ENCODE data around the gene VGLL4. TPM values are rescaled to one million over a fixed set of nuclear protein-coding genes. Genes with fewer than 3 reads are reported as not detected.
A peak's percentile ranks its signal among the peaks of the same experiment; 100 is the strongest.
"Not testable (repeated sequence)": the region's sequence is repeated elsewhere in the genome, so short reads cannot be mapped to it uniquely, and the experiment has no call there.

The VGLL4 gene, protein sequence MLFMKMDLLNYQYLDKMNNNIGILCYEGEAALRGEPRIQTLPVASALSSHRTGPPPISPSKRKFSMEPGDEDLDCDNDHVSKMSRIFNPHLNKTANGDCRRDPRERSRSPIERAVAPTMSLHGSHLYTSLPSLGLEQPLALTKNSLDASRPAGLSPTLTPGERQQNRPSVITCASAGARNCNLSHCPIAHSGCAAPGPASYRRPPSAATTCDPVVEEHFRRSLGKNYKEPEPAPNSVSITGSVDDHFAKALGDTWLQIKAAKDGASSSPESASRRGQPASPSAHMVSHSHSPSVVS
- 14.7 and 26.9 TPM in 2 replicates for total RNA-seq (2014; rRNA removed; shearing (Covaris generic))

DNA sequence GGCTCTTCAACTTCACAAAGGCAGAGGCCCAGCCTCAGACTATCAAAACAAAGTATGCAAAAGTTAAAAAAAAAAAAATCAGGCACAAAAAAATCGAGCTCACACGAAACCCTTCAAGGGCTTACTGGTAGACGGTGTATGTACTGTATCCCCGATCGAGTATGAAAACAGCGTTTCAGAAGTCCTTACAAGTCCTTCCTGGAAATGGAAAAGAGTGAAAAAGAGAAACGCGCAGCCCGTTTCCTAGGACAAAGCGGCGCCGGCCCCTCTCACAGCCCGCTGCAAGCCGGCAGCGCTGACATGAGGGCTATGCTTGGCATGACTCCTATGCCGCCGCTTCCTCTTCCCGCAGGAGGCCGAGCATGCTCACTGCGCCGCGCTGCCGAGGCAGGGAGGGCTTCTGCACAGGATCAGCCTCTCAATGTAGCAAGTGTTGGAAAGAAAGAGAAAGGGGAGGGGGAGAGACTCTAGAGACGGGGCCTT is at the start of gene VGLL4:
VGLL4 (minus strand) TSS at position 311 of the 483 bp plus-strand sequence. CDS start 397 bp downstream, outside the sequence.
- Histone ChIP-seq H3K4me3 (peak within 1 kb of the TSS; percentile 63), H3K36me3 (no peaks in the 10 kb centered on the region; the same call in 1 of the 2 replicates), H3K27ac (peak within 1 kb of the TSS; percentile 89), H3K27me3 (replicated peaks) (no peaks in the 10 kb centered on the region), H3K9me3 (replicated peaks) (no peaks in the 10 kb centered on the region), H3K4me1 (replicated peaks) (peaks cover 29% of the 10 kb centered on the region)
- peak; percentile 81 to 88 for DNase-seq (ENCODE audit: low read depth in 1 of 2, low spot score in 2 of 2)

DNA sequence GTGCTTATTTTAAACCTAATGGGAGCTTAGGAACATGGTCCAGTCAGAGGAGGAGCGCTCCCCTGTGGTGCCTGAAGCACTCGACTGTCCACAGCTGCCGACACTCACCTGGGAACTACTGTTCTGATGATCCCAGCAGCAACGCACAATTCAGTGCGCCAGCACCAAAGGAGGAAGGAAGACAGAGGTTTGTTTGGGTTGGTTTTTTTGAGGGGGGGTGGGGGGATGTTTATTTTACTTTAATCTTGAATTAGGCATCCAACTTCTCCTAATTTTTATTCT is 48.8 kb upstream of the VGLL4 start:
- no peak overlapping the region for H3K4me3 ChIP-seq
- no peak overlapping the region for H3K27ac ChIP-seq
- H3K9me3 ChIP-seq (replicated peaks), result no peaks in the 10 kb centered on the region
- peaks cover 7% of the 10 kb centered on the region; the same call in 1 of the 2 replicates for H3K4me1 ChIP-seq (replicated peaks)
- DNase-seq (ENCODE audit: low read depth in 1 of 2, low spot score in 2 of 2), result no peak
- no peaks in the 10 kb centered on the region for H3K36me3 ChIP-seq
- no peaks in the 10 kb centered on the region for H3K27me3 ChIP-seq (replicated peaks)

DNA sequence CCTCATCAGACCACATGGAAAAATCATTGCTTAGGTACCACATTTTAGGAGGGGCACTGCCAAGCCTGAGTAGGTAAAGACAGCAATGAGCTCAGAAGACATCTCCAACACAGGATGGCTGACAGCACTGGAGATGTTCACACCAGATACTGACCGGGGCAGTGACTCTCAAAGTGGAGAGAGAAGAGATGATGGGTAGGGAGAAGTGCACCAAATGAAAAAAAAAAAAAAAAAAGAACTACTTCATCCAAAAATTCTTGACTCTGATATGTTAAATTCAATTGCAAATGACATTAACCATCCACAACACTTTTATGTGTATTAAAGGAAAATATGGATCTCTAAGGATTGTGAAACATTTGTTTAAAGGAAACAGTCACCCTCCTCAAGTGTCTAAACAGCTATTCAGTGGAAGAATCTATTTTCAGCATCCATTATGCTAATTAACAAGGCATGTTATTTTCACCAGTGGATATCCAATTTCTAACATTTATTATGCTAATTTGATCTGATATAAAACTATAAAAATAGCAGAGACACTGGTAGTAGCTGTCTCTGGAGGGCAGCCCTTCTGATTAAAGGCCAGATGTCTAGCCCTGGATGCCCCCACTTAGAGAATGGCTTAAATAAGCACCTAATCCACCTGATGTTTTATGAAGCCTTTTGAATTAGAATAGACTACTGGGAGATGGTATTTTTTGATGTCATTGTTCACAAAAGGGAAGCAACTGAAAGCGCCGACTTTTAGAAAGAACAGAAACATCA is 48.2 kb upstream of the VGLL4 start:
- no peak for DNase-seq (ENCODE audit: low read depth in 1 of 2, low spot score in 2 of 2)
- Histone ChIP-seq H3K4me3 (no peak overlapping the region), H3K4me1 (replicated peaks) (peaks cover 7% of the 10 kb centered on the region; the same call in 1 of the 2 replicates)

GRCh38 chr3:11690863-11691766 is 47.4 kb upstream of the VGLL4 start:
- peaks cover 7% of the 10 kb centered on the region; the same call in 1 of the 2 replicates for H3K4me1 ChIP-seq (replicated peaks)
- H3K27ac ChIP-seq, result no peak overlapping the region
- peak in 1 of 2 experiments; percentile 6 for DNase-seq (ENCODE audit: low read depth in 1 of 2, low spot score in 2 of 2)
- no peaks in the 10 kb centered on the region for H3K9me3 ChIP-seq (replicated peaks)
- H3K4me3 ChIP-seq, result no peak overlapping the region
- H3K36me3 ChIP-seq, result no peaks in the 10 kb centered on the region
- no peaks in the 10 kb centered on the region for H3K27me3 ChIP-seq (replicated peaks)

More for the DNA sequence above, 48.2 kb upstream of the VGLL4 start:
- Histone ChIP-seq H3K36me3 (no peaks in the 10 kb centered on the region), H3K27ac (no peak overlapping the region), H3K27me3 (replicated peaks) (no peaks in the 10 kb centered on the region), H3K9me3 (replicated peaks) (no peaks in the 10 kb centered on the region)

GRCh38 chr3:11689749-11690148 is 46.0 kb upstream of the VGLL4 start:
- H3K27ac ChIP-seq, result no peak overlapping the region
- DNase-seq (ENCODE audit: low read depth in 1 of 2, low spot score in 2 of 2), result no peak
- H3K36me3 ChIP-seq, result no peaks in the 10 kb centered on the region
- no peaks in the 10 kb centered on the region for H3K27me3 ChIP-seq (replicated peaks)
- H3K4me1 ChIP-seq (replicated peaks), result peaks cover 7% of the 10 kb centered on the region; the same call in 1 of the 2 replicates
- H3K4me3 ChIP-seq, result no peak overlapping the region
- H3K9me3 ChIP-seq (replicated peaks), result no peaks in the 10 kb centered on the region

DNA sequence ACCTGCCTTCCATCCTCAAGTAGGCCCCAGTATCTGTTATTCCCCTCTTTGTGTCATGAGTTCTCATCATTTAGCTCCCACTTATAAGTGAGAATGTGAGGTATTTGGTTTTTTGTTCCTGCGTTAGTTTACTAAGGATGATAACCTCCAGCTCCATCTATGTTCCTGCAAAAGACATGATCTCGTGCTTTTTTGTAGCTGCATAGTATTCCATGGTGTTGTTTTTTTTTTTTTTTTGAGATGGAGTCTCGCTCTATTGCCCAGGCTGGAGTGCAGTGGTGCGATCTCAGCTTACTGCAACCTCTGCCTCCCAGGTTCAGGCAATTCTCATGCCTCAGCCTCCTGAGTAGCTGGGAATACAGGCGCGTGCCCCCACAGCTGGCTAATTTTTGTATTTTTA is 41.3 kb upstream of the VGLL4 start:
- H3K9me3 ChIP-seq (replicated peaks); H3K4me3 ChIP-seq; H3K36me3 ChIP-seq; H3K4me1 ChIP-seq (replicated peaks); H3K27ac ChIP-seq; H3K27me3 ChIP-seq (replicated peaks); DNase-seq (ENCODE audit: low read depth in 1 of 2, low spot score in 2 of 2): not testable (repeated sequence)

- no peak overlapping the region for H3K27ac ChIP-seq
- H3K9me3 ChIP-seq (replicated peaks), result no peaks in the 10 kb centered on the region
- H3K4me1 ChIP-seq (replicated peaks), result no peaks in the 10 kb centered on the region
- H3K4me3 ChIP-seq, result no peak overlapping the region
- H3K27me3 ChIP-seq (replicated peaks), result no peaks in the 10 kb centered on the region
- H3K36me3 ChIP-seq, result no peaks in the 10 kb centered on the region
- no peak for DNase-seq (ENCODE audit: low read depth in 1 of 2, low spot score in 2 of 2)
These were observed 36.8 kb upstream of the VGLL4 start for GRCh38 chr3:11680509-11680908.

GRCh38 chr3:11679964-11680363 is 36.2 kb upstream of the VGLL4 start:
- Histone ChIP-seq H3K4me1 (replicated peaks) (no peaks in the 10 kb centered on the region), H3K27me3 (replicated peaks) (no peaks in the 10 kb centered on the region), H3K4me3 (no peak overlapping the region), H3K36me3 (no peaks in the 10 kb centered on the region), H3K27ac (no peak overlapping the region), H3K9me3 (replicated peaks) (no peaks in the 10 kb centered on the region)
- DNase-seq (ENCODE audit: low read depth in 1 of 2, low spot score in 2 of 2), result no peak

DNA sequence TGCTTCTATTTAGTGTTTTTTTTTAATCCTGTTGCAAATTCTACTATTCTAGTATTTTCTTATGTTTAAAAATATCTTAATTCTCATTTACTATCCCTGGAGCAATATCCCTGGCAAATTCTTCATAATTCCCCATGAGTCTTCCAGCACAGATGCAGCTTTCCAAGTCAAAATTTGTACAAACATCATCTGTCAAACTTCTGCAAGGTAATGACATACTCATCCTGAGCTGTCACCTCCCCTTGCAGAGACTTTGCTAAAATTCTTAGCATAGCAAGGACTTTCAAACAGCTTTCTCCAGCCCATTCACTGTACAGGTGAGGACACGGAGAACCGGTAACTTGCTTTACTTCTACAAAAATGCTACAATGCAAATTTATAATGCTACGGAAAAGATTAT is 28.6 kb upstream of the VGLL4 start:
- no peaks in the 10 kb centered on the region for H3K27me3 ChIP-seq (replicated peaks)
- no peak overlapping the region for H3K4me3 ChIP-seq
- no peaks in the 10 kb centered on the region for H3K36me3 ChIP-seq
- no peak for DNase-seq (ENCODE audit: low read depth in 1 of 2, low spot score in 2 of 2)
- H3K27ac ChIP-seq, result no peak overlapping the region
- H3K4me1 ChIP-seq (replicated peaks), result 0 out of 2 replicates have a peak, but pooled peaks cover 3% of the 10 kb centered on the region
- no peaks in the 10 kb centered on the region for H3K9me3 ChIP-seq (replicated peaks)

DNA sequence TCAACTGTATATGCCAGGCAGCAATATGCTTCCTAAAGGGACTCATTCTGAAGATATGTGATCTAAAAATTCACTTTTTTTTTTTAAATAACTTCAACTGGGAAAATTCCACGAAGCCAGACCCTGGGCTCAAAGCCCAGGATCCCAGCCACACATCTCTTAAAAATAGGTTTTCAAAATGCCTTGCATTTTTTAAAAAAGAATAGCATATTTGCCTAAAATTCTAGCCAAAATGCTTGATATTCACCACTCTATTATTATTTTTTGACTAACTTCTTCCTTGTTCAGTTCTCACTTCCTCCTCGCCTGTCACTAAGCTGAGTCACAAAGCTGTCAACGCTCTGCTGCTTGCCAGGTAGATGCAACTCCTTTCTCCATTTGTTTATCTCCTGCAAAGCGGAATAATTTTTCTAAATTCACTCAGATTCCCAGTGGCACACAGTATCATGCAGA is 28.0 kb upstream of the VGLL4 start:
- H3K27me3 ChIP-seq (replicated peaks), result no peaks in the 10 kb centered on the region
- H3K4me1 ChIP-seq (replicated peaks), result 0 out of 2 replicates have a peak, but pooled peaks cover 3% of the 10 kb centered on the region
- no peak overlapping the region for H3K4me3 ChIP-seq
- no peak for DNase-seq (ENCODE audit: low read depth in 1 of 2, low spot score in 2 of 2)
- H3K9me3 ChIP-seq (replicated peaks), result no peaks in the 10 kb centered on the region
- H3K36me3 ChIP-seq, result no peaks in the 10 kb centered on the region
- no peak overlapping the region for H3K27ac ChIP-seq

DNA sequence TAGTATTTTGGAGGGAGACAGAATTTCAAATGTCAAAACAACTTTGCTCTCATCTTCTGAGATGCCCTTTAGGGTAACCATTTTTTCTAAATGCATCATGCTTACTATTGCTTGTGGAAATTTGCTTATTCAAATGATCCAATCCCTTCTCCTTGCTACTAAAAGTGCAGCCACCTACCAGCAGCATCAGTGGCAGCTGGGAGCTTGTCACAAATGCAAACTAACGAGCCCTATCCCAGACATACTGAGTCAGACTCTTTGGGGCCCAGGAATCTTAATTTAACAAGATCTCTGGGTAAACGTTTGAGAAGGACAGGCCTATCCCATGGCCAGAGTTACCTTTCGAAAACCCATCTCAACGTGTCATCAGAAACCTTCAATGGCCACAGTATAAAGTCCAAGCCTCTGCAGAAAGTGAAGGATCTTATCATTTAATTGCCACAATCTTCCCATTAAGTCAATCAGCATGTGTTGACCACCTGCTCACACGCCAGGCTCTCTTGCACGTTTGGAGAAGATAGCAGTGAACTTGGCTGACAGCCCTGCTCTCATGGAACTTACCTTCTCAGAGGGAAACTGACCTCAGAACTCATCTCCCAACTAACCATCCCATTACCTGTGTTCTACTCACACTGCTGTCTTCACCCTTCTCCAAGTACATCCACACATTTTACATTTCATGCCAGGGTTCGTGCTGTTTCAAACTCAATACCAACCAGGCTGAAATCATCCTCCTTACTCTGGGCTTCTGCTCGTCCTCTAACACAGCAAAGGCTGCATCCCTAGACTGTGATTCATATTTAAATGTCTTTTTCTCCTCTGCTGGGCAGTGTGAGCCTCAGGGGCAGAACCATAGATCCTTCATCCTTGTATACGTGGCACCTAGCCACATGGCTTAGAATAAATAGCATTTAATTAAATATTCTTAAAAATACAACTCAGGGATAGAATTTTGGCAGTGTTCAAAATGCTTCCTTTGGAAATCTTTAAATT is 24.8 kb upstream of the VGLL4 start:
- H3K27ac ChIP-seq, result no peak overlapping the region
- H3K27me3 ChIP-seq (replicated peaks), result no peaks in the 10 kb centered on the region
- 0 out of 2 replicates have a peak, but pooled peaks cover 3% of the 10 kb centered on the region for H3K4me1 ChIP-seq (replicated peaks)
- H3K36me3 ChIP-seq, result no peaks in the 10 kb centered on the region
- no peak overlapping the region for H3K4me3 ChIP-seq
- H3K9me3 ChIP-seq (replicated peaks), result no peaks in the 10 kb centered on the region
- no peak for DNase-seq (ENCODE audit: low read depth in 1 of 2, low spot score in 2 of 2)

DNA sequence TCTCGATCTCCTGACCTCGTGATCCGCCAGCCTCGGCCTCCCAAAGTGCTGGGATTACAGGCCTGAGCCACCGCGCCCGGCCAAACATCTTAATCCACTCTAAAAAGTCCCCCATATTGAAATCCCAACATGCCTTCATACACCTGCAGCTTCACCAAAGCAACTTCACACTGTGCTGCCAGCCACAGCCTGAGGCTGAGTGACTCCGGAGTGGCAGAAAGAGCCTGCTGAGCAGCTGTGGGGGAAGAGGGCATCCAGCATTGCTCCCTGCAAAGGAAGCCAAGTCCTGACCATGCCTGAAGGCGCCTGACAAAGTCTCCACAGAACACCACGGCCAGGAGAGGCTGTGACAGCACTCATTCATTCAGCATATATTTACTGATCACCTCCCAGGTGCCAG is 21.6 kb upstream of the VGLL4 start:
- no peak overlapping the region for H3K4me3 ChIP-seq
- peaks cover 10% of the 10 kb centered on the region; the same call in 1 of the 2 replicates for H3K4me1 ChIP-seq (replicated peaks)
- no peak overlapping the region for H3K27ac ChIP-seq
- no peaks in the 10 kb centered on the region for H3K36me3 ChIP-seq
- DNase-seq (ENCODE audit: low read depth in 1 of 2, low spot score in 2 of 2), result no peak
- no peaks in the 10 kb centered on the region for H3K27me3 ChIP-seq (replicated peaks)
- no peaks in the 10 kb centered on the region for H3K9me3 ChIP-seq (replicated peaks)

Measured in SJSA1 (cell line).